HK-2 (cell line): Measurements from ENCODE around the gene ACOXL.

Source experiments
- DNase-seq: peaks from one replicate; pipeline ENCODE4 v3.0.0-alpha.2; 2018; ENCODE audit not compliant: unreplicated experiment

ACOXL gene

GRCh38 chr2:111011218-111011617, 278.8 kb downstream of the ACOXL start:
- DNase-seq, result no peak

DNA sequence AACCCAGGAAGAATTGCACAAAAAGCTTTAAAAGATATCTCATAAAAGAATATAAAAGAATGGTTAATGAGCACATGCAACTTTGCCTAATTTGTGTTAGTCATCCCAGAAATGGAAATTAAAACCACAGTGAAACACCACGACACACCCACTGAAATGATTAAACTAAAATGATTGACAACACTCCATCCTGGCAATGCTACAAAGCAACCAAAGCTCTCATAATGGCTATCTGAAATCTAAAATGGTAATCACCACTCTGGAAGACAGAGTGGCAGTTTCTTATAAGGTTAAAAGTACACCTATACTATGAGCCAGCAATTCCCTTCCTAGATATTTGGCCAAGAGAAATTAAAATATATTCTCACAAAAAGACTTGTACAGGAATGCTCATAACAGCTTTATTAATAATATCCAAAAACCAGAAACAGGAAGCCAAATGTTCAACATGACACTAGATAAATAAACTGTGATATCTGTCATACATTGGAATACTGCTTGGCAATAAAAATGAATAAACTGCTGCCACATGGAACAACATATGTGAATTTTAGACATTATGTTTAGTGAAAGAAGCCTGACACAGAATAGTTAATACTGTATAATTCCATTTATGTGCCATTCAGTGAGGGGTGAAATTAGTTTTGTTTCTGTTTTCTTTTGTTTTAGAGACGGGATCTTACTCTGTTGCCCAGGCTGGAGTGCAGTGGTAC, 283.1 kb downstream of the ACOXL start:
- no peak for DNase-seq

- no peak for DNase-seq
Observed at GRCh38 chr2:111017034-111017622, 284.8 kb downstream of the ACOXL start.

DNA sequence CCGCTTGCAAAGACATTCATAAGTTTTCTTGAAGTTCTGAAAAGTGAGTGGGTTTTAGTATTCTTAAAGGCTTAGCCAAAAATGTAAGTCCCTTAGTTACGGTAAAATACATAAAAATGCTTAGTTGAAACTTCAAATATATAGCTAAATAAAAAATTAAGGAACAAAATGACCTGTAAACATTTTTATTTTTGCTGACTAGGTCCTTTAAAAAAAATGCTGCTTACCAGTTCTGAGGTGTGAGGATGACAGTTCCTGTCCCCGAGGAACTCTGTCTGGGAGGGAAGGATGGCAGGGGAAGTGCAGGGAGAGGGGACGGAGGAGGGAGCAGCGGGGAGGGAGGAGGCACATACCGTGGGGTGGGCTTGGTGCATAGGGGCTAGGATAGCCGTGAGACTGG, 285.5 kb downstream of the ACOXL start:
- DNase-seq, result no peak

GRCh38 chr2:111019381-111019780, 287.0 kb downstream of the ACOXL start:
- no peak for DNase-seq

DNA sequence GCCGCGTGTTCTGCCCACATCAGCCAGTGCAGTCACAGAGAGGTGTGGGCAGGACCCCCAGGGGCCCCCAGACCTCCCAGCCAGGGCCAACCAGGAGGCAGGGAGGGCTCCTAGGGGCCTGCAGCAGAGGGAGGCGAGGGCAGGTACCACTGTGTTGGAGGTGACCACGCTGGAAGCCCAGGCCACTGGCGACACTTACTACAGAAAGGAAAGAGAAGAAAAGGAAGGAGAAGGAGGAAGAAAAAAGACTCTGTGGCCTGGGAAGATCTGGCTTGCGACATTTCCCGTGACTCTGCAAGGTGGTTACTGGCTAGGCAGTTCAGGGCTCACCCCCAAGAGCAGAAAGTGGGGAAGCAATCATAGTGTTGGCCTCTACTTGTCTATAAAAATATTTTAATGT, 290.3 kb downstream of the ACOXL start:
- DNase-seq, result no peak

DNA sequence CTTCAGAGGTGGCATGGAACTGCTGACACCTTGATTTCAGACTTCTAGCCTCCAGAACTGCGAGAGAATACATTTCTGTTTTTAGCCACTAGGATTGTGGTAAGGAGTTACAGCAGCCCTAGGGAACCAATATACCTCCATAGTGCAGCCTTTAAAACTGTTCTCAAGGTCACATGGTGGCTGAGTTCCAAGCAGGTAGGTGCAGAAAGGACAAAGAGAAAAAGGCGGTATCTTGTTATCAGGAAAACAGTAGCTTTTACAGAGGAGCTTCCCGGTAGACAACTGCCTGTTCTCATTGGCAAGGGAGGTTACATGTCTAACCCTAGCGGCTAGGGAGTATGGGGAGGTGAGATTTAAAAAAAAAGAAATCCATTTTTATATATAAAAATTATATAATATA, 292.1 kb downstream of the ACOXL start:
- no peak for DNase-seq

DNA sequence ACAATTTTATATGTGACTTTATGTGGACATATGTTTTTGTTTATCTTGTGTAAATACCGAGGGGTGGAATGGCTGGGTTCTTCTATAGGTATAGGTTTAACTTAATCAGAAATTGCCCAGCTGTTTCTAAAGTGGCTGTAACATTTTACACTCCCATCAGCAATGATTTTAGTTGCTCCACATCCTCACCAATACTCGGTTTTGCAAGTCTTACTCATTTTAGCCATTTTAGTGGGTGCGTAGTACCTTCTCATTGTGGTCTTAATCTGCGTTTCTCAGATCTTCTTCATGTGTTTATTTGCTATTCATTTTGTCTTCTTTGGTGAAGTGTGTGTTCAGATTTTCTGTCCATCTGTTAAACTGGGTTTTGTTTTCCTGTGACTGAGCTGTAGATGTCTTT, 292.9 kb downstream of the ACOXL start:
- no peak for DNase-seq

- DNase-seq, result no peak
Observed at GRCh38 chr2:111028720-111029119, 296.3 kb downstream of the ACOXL start.

GRCh38 chr2:111029181-111029927, 297.0 kb downstream of the ACOXL start:
- peak; percentile 36 for DNase-seq

GRCh38 chr2:111030260-111030891, 298.0 kb downstream of the ACOXL start:
- DNase-seq, result peak; percentile 48

DNA sequence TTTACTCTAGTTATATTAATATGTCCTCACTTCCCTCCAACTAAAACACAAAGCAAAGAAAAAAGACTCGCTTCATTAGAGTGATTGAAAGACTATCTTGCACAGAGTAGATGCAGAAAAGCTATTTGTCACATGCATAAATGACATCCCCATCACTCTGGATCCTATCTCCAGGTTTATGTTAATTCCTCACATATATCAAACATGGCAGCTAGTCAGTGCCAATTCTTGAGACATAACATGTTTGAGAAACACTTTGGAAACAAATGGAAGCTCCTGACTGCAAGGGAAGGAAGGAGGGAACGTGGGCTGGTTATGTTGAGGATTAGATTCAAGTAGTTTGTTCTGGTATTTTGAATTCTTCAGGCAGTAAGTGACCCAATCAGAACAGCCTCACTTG, 298.6 kb downstream of the ACOXL start:
- no peak for DNase-seq

DNA sequence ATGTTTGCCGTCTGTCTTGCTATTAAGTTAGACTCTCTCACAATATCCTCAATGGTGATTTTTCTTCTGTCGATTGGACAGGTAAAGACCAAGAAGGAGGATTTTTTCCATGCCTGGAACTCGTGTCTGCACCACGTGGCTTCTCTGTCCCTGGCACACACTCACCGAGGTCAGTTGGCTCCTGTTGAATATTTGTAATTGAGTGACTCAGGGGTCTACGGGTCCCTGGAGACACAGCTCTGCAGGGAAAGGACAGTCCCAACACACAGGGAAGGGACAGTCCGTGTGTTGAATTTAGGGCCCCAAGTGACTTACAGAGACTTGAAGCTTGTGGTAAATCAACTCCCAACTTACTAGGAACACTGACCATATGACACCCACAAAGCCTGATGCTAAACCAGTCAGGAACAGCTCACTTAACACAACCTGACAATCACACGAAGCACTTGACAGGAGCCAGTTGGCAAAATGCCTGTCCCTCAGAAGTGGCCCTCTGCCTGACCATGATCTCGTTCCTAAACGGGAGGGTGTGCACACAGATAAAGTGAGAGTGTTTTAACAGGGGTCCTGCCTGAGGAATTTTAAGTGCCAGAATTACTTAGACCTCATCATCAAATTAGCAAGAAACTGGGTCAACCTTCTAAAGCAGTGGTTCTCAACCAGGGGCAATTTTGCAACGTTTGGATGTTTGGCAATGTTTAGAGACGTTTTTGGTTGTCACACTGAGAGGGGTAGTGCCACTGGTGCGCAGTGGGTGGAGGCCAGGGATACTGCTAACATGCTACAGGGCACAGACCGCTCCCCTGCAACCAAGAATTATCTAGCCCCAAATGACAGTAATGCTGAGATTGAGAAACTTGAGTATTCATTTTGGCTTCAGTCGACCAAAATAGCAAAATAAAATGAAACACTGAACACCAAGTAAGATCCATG, 299.4 kb downstream of the ACOXL start:
- DNase-seq, result no peak

DNA sequence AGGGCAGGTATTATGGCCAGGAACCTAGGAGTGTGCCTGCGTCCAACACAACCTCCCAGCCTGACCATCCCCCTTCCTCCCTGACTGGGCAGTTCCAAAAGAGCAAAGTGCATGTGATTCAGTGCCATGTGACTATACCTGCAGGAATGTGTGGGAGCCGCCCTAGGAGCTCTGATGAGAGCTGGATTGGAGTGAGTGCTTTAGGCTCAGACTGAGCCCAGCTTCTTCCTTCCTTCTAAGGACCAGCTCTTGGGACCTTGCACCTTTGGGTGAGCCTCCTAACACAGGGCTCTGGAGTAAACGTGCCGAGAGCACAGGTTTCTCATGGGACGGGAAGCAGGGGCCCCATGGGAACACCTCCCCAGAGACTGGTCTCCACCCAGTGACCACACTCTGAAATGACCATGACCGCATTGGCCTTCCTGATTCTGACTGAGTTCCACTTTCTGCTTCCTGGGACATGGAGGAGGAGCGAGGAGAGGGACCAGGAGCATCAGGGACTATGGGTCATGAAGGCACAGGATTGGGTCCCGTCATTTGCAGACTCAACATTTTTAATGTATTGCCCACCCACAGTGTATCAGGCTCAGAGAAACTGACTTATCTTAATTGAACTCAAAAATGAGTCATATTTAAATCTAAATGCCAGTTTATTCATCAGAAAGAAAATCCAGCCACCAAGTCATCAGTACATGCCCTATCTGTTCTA, 300.5 kb downstream of the ACOXL start:
- DNase-seq, result peak; percentile 47

GRCh38 chr2:111034146-111034545, 301.8 kb downstream of the ACOXL start:
- no peak for DNase-seq

DNA sequence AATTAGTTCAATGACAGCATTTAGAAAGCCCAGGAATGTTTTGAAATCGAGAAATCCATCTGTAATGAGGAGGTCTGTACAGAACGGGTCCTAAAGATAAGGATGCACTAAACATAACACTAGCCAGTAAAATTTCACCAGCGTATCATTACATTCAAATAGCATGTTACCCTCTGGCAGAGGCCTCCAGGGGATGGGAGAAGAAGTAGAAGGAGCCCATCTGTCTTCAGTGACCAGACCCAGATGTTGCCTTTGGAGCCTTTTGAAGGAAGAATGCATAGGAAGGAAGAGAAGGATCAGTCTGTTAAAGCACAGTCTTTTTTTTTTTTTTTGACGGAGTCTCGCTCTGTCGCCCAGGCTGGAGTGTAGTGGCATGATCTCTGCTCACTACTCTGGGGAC, 302.2 kb downstream of the ACOXL start:
- no peak for DNase-seq

DNA sequence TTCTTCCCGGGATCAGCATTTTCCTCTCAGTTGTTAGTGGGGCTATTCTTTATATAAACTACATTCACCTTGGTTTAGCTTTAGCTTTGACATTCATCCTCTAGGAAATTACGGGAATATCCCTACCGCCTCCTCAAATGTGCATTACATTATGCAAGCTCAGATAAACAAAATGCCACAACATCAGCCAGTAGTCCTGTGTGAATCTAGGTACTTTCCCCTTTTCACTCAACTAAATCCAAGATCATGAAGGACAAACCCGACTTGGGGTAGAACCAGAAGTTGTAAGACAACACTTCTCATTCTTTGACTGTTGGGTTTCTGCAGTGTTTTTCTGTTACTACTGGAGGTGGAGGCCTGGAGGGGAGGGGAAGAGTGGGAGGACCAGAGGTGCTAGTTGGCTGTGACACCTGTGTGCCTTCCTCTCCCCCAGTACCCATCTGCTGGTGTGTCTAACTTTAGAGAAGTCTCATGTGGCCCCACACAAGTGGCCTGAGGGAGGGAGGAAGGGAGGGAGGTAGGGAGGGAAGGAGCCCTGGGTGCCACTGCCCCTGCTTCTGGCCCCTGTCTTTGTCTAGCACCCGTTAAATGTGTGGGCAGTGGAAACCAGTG, 303.6 kb downstream of the ACOXL start:
- no peak for DNase-seq

DNA sequence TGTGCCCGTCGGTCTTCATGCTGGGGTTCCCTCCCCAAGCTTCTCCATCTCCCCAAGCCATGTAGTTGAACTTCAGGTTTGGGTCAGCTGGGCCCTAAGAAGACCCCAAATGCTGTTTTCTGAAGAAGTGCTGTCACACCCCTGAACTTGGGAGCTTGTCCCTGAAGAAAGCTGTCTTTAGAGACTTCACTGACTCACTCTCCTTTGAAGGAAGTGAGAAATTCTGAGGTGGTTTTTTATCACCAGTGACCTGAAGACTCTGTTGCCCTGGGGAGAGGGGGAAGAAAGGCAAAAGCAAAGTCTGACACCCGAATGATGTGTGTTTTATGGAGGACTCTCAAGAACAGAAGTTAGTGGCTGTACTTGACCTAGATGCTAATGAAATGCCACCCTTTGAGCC, 304.8 kb downstream of the ACOXL start:
- DNase-seq, result no peak

DNA sequence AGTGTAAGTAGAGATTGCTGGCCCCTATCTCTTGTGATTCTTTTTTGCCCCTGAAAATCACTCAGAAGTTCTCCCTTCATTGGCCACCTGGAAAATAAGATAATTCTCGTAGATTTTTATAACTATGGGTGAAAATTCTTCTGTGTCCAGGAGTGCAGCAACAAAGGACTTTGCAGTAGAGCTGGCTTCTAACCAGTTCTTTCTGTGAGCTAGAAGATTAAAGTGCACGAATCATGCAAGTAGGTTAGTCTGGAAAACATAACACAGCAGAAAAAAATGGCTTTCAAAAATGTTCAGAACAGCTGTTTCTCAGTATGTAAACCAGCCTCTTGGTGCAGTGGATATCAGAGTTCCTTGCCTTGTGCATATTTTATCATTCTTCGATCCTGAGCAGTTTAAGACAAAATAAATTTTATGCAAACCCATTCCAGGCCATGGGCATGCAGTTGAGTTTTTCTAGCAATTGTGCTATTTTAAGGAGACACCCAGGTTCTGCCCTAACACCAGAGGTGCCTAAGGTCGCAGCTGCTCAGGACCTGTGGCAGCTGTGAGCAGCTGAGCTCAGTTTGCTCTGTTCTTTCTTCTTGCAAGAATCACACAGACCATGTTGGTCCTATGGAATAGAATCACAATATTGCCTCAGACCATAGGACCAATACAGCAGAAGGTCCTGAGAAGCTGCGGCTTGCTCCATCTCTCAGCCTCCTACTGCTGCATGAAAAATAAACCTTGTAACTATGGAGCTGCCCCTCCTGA, 307.4 kb downstream of the ACOXL start:
- no peak for DNase-seq
